ENCODE measurements around the gene KRT13. TPM values are rescaled to one million over a fixed set of nuclear protein-coding genes. Genes with fewer than 3 reads are reported as not detected.

KRT13 gene
- total and polyA plus RNA-seq, 9 of the 15 experiments (the other 6 are each of a cell fraction or from before 2014, with no cell fraction given) = 0.11 to 1.1 (median 0.24) TPM; not detected in 3

- ChIA-PET POLR2A (no interaction called here), CTCF (ENCODE audit: low intra/inter-chr PET ratio) (no interaction called here)
- FAIRE-seq = no peak
- no peak within 1 kb of the TSS for H3K9ac ChIP-seq (ENCODE audit: insufficient read depth in 1 of 2, low read depth in 2 of 2, low read length in 2 of 2)
- no peak for ATAC-seq
- DNase-seq (ENCODE audit: extremely low read depth in 1 of 4, low spot score in 3 of 4) = no peak
- in situ Hi-C loops (cut with MboI) (no loop called here), intact Hi-C loops (cut with micrococcal nuclease) (loop anchor here (10.0 kb wide), 1 partner anchor 184 kb away; no protein-coding TSS in a partner anchor)
- H3K9me1 ChIP-seq (ENCODE audit: control insufficient read depth, insufficient read depth, low read length) = no peaks in the 10 kb centered on the region
- peaks cover 12% of the 10 kb centered on the region for H4K20me1 ChIP-seq (replicated peaks; ENCODE audit: control insufficient read depth, insufficient read depth, low read length)
- no peak within 1 kb of the TSS for H3K27ac ChIP-seq (ENCODE audit: extremely low read depth, low read depth, low read length)
- no peaks in the 10 kb centered on the region for H3K79me2 ChIP-seq (ENCODE audit: control insufficient read depth, insufficient read depth, low read length)
- 0% methylated on average over 2 of the region's 2 CpGs for WGBS (ENCODE audit: insufficient coverage, low coverage, missing lambda C conversion rate)
- no peaks in the 10 kb centered on the region for H3K36me3 ChIP-seq (ENCODE audit: control insufficient read depth, insufficient read depth, low read length)
- no TSS peak for BruUV-seq (replicated peaks)
- no peak within 1 kb of the TSS for H3K4me2 ChIP-seq (ENCODE audit: insufficient read depth, low read length)
- no peaks in the 10 kb centered on the region for H3K9me3 ChIP-seq (replicated peaks; ENCODE audit: control insufficient read depth, insufficient read depth, low read depth, low read length)
- peaks cover 8 to 9% of the 10 kb centered on the region in 2 experiments; a peak in 4 of 5 replicates for H3K4me1 ChIP-seq (replicated peaks in 1 of 2; ENCODE audit: control insufficient read depth in 2 of 2, insufficient read depth in 2 of 2, low read length in 2 of 2)
- H3K4me3 ChIP-seq = no peak within 1 kb of the TSS
- H3K27me3 ChIP-seq (ENCODE audit: control insufficient read depth in 2 of 2, insufficient read depth in 2 of 2, low read length in 2 of 2) = peaks cover 17 to 66% of the 10 kb centered on the region in 2 experiments
- no peak within 1 kb of the TSS for H2AFZ ChIP-seq (ENCODE audit: low read depth, low read length)
- TF ChIP-seq ZNF184 (CRISPR knock-in tag; IDR thresholded peaks at IDR 0.05) (no peak), L3MBTL2 (IDR thresholded peaks at IDR 0.05) (no peak), SNAPC5 (CRISPR knock-in tag; IDR thresholded peaks at IDR 0.05) (no peak), PRMT5 (CRISPR knock-in tag; IDR thresholded peaks at IDR 0.05) (no peak), CUX1 (CRISPR knock-in tag; IDR thresholded peaks at IDR 0.05) (no peak), BMI1 (IDR thresholded peaks at IDR 0.05; ENCODE audit: low read length) (no peak), NR2C1 (IDR thresholded peaks at IDR 0.05) (no peak), NR2C1 (tag; IDR thresholded peaks at IDR 0.05) (no peak), C11orf30 (IDR thresholded peaks at IDR 0.05; ENCODE audit: low read depth) (no peak), JUN (IDR thresholded peaks at IDR 0.05; ENCODE audit: borderline replicate concordance, low read depth, low read length) (no peak), JUN (CRISPR knock-in tag; IDR thresholded peaks at IDR 0.05; ENCODE audit: borderline replicate concordance) (no peak), POLR2A (conservative IDR thresholded peaks at IDR 0.05) (no peak), YY1 (IDR thresholded peaks at IDR 0.05; ENCODE audit: borderline replicate concordance in 1 of 3, control insufficient read depth in 1 of 3, extremely low read depth in 1 of 3, insufficient read depth in 3 of 3, insufficient read length in 1 of 3, insufficient replicate concordance in 2 of 3, low read depth in 1 of 3, low read length in 2 of 3) (no peak), SAFB (IDR thresholded peaks at IDR 0.05; ENCODE audit: borderline replicate concordance, low read depth, low read length) (no peak), SMAD2 (IDR thresholded peaks at IDR 0.05; ENCODE audit: low read depth, low read length) (no peak), EP300 (IDR thresholded peaks at IDR 0.05; ENCODE audit: low read length) (no peak), MNT (conservative IDR thresholded peaks at IDR 0.05) (no peak), SREBF2 (CRISPR knock-in tag; IDR thresholded peaks at IDR 0.05) (no peak), ZNF408 (CRISPR knock-in tag; IDR thresholded peaks at IDR 0.05; ENCODE audit: low read depth) (no peak)
Observed at GRCh38 chr17:41481036-41481435, 24.4 kb downstream of the KRT13 start, which contains the start of gene KRT35. KRT35 (minus strand) TSS chr17:41481151; CDS start chr17:41481097, 54 bp downstream.
